Cardiac fibroblast (primary cell): Measurements from ENCODE around the gene TMPRSS2.

Experiments used
- DNase-seq, 2 donors: peaks; one replicate each; pipeline versions ENCODE4 v3.0.0 to v3.0.0-alpha.2; 2010; ENCODE audit warnings: low read depth in 2 of 2
- H3K4me3 ChIP-seq, 2 donors: replicated peaks in 1 of 2; 1 replicate in 1 of 2; 2 replicates in 1 of 2; pipeline ENCODE4 v1.5.1; 2011; ENCODE audit warnings: low read depth in 2 of 2, low read length in 2 of 2, mild to moderate bottlenecking in 2 of 2, moderate library complexity in 1 of 2
- CTCF ChIP-seq: IDR thresholded peaks from one replicate; pipeline ENCODE4 v1.5.1; 2011; ENCODE audit warnings: low read depth, mild to moderate bottlenecking, low read length, inconsistent platforms

The TMPRSS2 gene

GRCh38 chr21:41507521-41508414 is at the start of gene TMPRSS2:
TSS of gene TMPRSS2 (minus strand) at chr21:41508158. CDS start at chr21:41498133, 10,025 bp downstream.
- TF ChIP-seq CTCF, result no peak
- no peak within 1 kb of the TSS for H3K4me3 ChIP-seq
- no peak for DNase-seq

- no peak for DNase-seq
- H3K4me3 ChIP-seq, result no peak overlapping the region
- TF ChIP-seq CTCF, result no peak
These were observed 47.1 kb upstream of the TMPRSS2 start for GRCh38 chr21:41555057-41555456.

GRCh38 chr21:41552254-41552653 is 44.3 kb upstream of the TMPRSS2 start:
- no peak for DNase-seq
- TF ChIP-seq CTCF, result no peak
- H3K4me3 ChIP-seq, result no peak overlapping the region

GRCh38 chr21:41548781-41549180 is 40.8 kb upstream of the TMPRSS2 start:
- no peak for TF ChIP-seq CTCF
- no peak for DNase-seq
- no peak overlapping the region for H3K4me3 ChIP-seq

- no peak overlapping the region for H3K4me3 ChIP-seq
- DNase-seq, result no peak
- TF ChIP-seq CTCF, result no peak
These were observed 39.2 kb upstream of the TMPRSS2 start for GRCh38 chr21:41547111-41547510.

- no peak overlapping the region for H3K4me3 ChIP-seq
- TF ChIP-seq CTCF, result no peak
- no peak for DNase-seq
These were observed 37.8 kb upstream of the TMPRSS2 start for GRCh38 chr21:41545500-41546359.
